B cell (primary cell): ENCODE results near the gene PHF19. TPM values are rescaled to one million over a fixed set of nuclear protein-coding genes. Genes with fewer than 3 reads are reported as not detected.

ENCODE experiments used
- ATAC-seq: fragments of 200-7000 bp; cut with Tn5 transposase; one replicate; pipeline ENCODE4 v1.10.0; 2021; ENCODE audit warnings: low read depth, mild to moderate bottlenecking, moderate number of reproducible peaks, moderate library complexity
- CTCF ChIA-PET: fragments of 350-600 bp; sonication (Branson Sonifier 250); formaldehyde crosslinking; loops from one replicate; lab custom pipeline; 2021; ENCODE audit warnings: antibody characterized with exemption, inconsistent platforms; lab: Charles Lee
- POLR2A ChIA-PET: fragments of 350-600 bp; sonication (Branson Sonifier 250); formaldehyde crosslinking; loops from one replicate; lab custom pipeline; 2021; ENCODE audit warnings: antibody characterized with exemption; lab: Charles Lee
- DNase-seq: peaks from one replicate; pipeline ENCODE4 v3.0.0; 2013
- H2AFZ ChIP-seq: 2 replicates; pipeline ENCODE4 v1.6.1; 2012; ENCODE audit warnings: mild to moderate bottlenecking, low read depth, low read length; ENCODE audit not compliant: insufficient read depth, poor library complexity, severe bottlenecking
- H3K27ac ChIP-seq, 2 donors: 1 replicate in 1 of 2; 2 replicates in 1 of 2; pipeline ENCODE4 v1.5.1; 2012 to 2013; ENCODE audit warnings: low read length in 2 of 2, mild to moderate bottlenecking in 2 of 2, moderate library complexity in 1 of 2
- H3K27me3 ChIP-seq, 4 experiments: fragments of 200-600 bp in 1 of 4; sonication (generic) in 1 of 4; replicated peaks in 1 of 4; 1 replicate in 2 of 4; 2 replicates in 2 of 4; pipeline versions ENCODE4 v1.6.1 to v1.7.0; 2013 to 2016; ENCODE audit warnings: low read length in 3 of 4, mild to moderate bottlenecking in 2 of 4, mixed read lengths in 1 of 4, moderate library complexity in 1 of 4; ENCODE audit not compliant: insufficient read depth in 4 of 4, control insufficient read depth in 3 of 4; ENCODE audit errors: control extremely low read depth in 1 of 4
- H3K36me3 ChIP-seq, 2 experiments: replicated peaks in 1 of 2; 1 replicate in 1 of 2; 2 replicates in 1 of 2; pipeline versions ENCODE4 v1.6.1 to v1.7.1; 2013; ENCODE audit warnings: low read length in 1 of 2; ENCODE audit not compliant: insufficient read depth in 2 of 2, control insufficient read depth in 1 of 2; ENCODE audit errors: control extremely low read depth in 1 of 2, extremely low read depth in 1 of 2
- H3K4me1 ChIP-seq, 2 donors: fragments of 200-600 bp in 1 of 2; sonication (generic) in 1 of 2; 1 replicate in 1 of 2; 2 replicates in 1 of 2; pipeline versions ENCODE4 v1.5.1 to v1.6.1; 2013 to 2017; ENCODE audit warnings: low read length in 2 of 2; ENCODE audit not compliant: control insufficient read depth in 2 of 2, insufficient read depth in 2 of 2
- H3K4me2 ChIP-seq: replicated peaks from 2 replicates; pipeline ENCODE3; 2012; ENCODE audit warnings: mild to moderate bottlenecking, low read depth, low read length; ENCODE audit not compliant: poor library complexity, severe bottlenecking
- H3K4me3 ChIP-seq, 5 experiments: fragments of 200-600 bp in 1 of 5; sonication (generic) in 1 of 5; 1 replicate in 3 of 5; 2 replicates in 2 of 5; pipeline versions ENCODE4 v1.5.1 to v1.7.0; 2011 to 2016; ENCODE audit warnings: low read length in 4 of 5, mild to moderate bottlenecking in 4 of 5, low read depth in 2 of 5, control low read depth in 1 of 5, moderate library complexity in 1 of 5; ENCODE audit not compliant: insufficient read depth in 1 of 5; ENCODE audit errors: control extremely low read depth in 1 of 5, extremely low read depth in 1 of 5
- H3K79me2 ChIP-seq: fragments of 200-600 bp; sonication (generic); one replicate; pipeline ENCODE4 v1.6.0; 2016; ENCODE audit warnings: low read length; ENCODE audit not compliant: control insufficient read depth, insufficient read depth
- H3K9ac ChIP-seq: fragments of 200-600 bp; sonication (generic); 2 replicates; pipeline ENCODE4 v1.6.1; 2017; ENCODE audit warnings: mild to moderate bottlenecking, low read length, moderate library complexity
- H3K9me3 ChIP-seq, 3 donors: one replicate each; pipeline versions ENCODE4 v1.6.1 to v1.7.1; 2013; ENCODE audit warnings: low read length in 2 of 3; ENCODE audit not compliant: control insufficient read depth in 2 of 3, insufficient read depth in 1 of 3; ENCODE audit errors: control extremely low read depth in 1 of 3
- H4K20me1 ChIP-seq: 2 replicates; pipeline ENCODE4 v1.6.0; 2012; ENCODE audit warnings: mild to moderate bottlenecking, low read length; ENCODE audit not compliant: insufficient read depth, control insufficient read depth, poor library complexity, severe bottlenecking
- H3K27ac Mint-ChIP-seq: one replicate; pipeline ENCODE4 v1.8.0; 2021; ENCODE audit warnings: mixed read lengths
- H3K27me3 Mint-ChIP-seq: one replicate; pipeline ENCODE4 v1.8.0; 2021; ENCODE audit warnings: mixed read lengths
- H3K4me1 Mint-ChIP-seq: one replicate; pipeline ENCODE4 v1.8.0; 2021; ENCODE audit warnings: mixed read lengths
- H3K4me3 Mint-ChIP-seq: one replicate; pipeline ENCODE4 v1.8.0; 2021; ENCODE audit warnings: mixed read lengths
- H3K9me3 Mint-ChIP-seq: one replicate; pipeline ENCODE4 v1.8.0; 2022; ENCODE audit warnings: mixed read lengths; ENCODE audit not compliant: insufficient read depth
- CTCF ChIP-seq: fragments of 200-600 bp; IDR thresholded peaks from one replicate; pipeline ENCODE4 v1.8.0; 2022; ENCODE audit warnings: antibody characterized with exemption, mild to moderate bottlenecking
- EZH2 ChIP-seq: IDR thresholded peaks from 2 replicates; pipeline ENCODE4 v1.6.1; 2012; ENCODE audit warnings: borderline replicate concordance, low read depth, mild to moderate bottlenecking, moderate library complexity, low read length; ENCODE audit not compliant: insufficient read depth, poor library complexity, severe bottlenecking
- WGBS: methylation state at CpG from one replicate; pipeline ENCODE4 v1.1.5; 2013; ENCODE audit warnings: missing lambda C conversion rate; ENCODE audit not compliant: insufficient coverage; 5-methylcytosine and 5-hydroxymethylcytosine counted together
- intact Hi-C: fragments of 100-400 bp; cut with micrococcal nuclease; formaldehyde crosslinking; loops from one replicate; pipeline ENCODE4 v1.10.0; 2022
- polyA plus RNA-seq: library from polyadenylated mRNA; depleted of rRNA; stranded (reverse); fragments of >200 nt; gene quantifications from 2 replicates; pipeline ENCODE4 v1.2.3, GENCODE V29; 2012
- total RNA-seq, 2 donors: library from RNA; stranded (reverse); fragments of 120-200 nt in 1 of 2; gene quantifications; 1 replicate in 1 of 2; 2 replicates in 1 of 2; pipeline versions ENCODE4 v1.2.3 to v1.2.4, GENCODE V29; 2013 to 2022

The PHF19 gene
- total and polyA plus RNA-seq, 2 donors (not counting 1 experiment from before 2014, with no cell fraction given) = 17.0 to 20.9 TPM

- Mint-ChIP-seq H3K27me3 (no peaks in the 10 kb centered on the region), H3K9me3 (no peaks in the 10 kb centered on the region), H3K4me3 (no peak overlapping the region), H3K4me1 (no peaks in the 10 kb centered on the region), H3K27ac (no peak overlapping the region)
- ATAC-seq (no peak), DNase-seq (no peak)
- no peaks in the 10 kb centered on the region for H3K27me3 ChIP-seq
- ChIA-PET CTCF (no interaction called here), POLR2A (no interaction called here)
- TF ChIP-seq CTCF (no peak), EZH2 (no peak)
- intact Hi-C loops = no loop called here
- H3K4me3 ChIP-seq = no peak overlapping the region
- no peak overlapping the region for H3K4me2 ChIP-seq
- H3K79me2 ChIP-seq = peaks cover 4% of the 10 kb centered on the region
- H3K9ac ChIP-seq = no peak overlapping the region
- H3K4me1 ChIP-seq = no peaks in the 10 kb centered on the region
- H3K36me3 ChIP-seq = peaks cover 13 to 70% of the 10 kb centered on the region in 2 experiments
- WGBS = no CpG with 5 or more reads among the region's 3 CpGs
- no peaks in the 10 kb centered on the region for H3K9me3 ChIP-seq
- H2AFZ ChIP-seq = no peak overlapping the region
- H3K27ac ChIP-seq = no peak overlapping the region
- H4K20me1 ChIP-seq = no peaks in the 10 kb centered on the region
Observed at GRCh38 chr9:120830151-120830550, 46.8 kb downstream of the PHF19 start.

- H3K27me3 ChIP-seq = no peaks in the 10 kb centered on the region
- TF ChIP-seq EZH2 (no peak), CTCF (no peak)
- H3K4me1 ChIP-seq = no peaks in the 10 kb centered on the region
- H3K79me2 ChIP-seq = peaks cover 4% of the 10 kb centered on the region
- no peak overlapping the region for H3K27ac ChIP-seq
- ATAC-seq (no peak), DNase-seq (no peak)
- H3K9me3 Mint-ChIP-seq = no peaks in the 10 kb centered on the region
- CTCF ChIA-PET = no interaction called here
- intact Hi-C loops = no loop called here
- POLR2A ChIA-PET = no interaction called here
- peaks cover 13 to 71% of the 10 kb centered on the region in 2 experiments for H3K36me3 ChIP-seq
- no peak overlapping the region for H2AFZ ChIP-seq
- no peak overlapping the region for H3K4me3 ChIP-seq
- no peaks in the 10 kb centered on the region for H3K4me1 Mint-ChIP-seq
- H3K4me2 ChIP-seq = no peak overlapping the region
- H3K27me3 Mint-ChIP-seq = no peaks in the 10 kb centered on the region
- no peak overlapping the region for H3K9ac ChIP-seq
- H3K4me3 Mint-ChIP-seq = no peak overlapping the region
- H3K9me3 ChIP-seq = no peaks in the 10 kb centered on the region
- H4K20me1 ChIP-seq = no peaks in the 10 kb centered on the region
- no CpG with 5 or more reads among the region's 1 CpG for WGBS
- H3K27ac Mint-ChIP-seq = no peak overlapping the region
Observed at GRCh38 chr9:120829650-120830049, 47.3 kb downstream of the PHF19 start.
